ENCODE results near the gene RABGGTB.
"Not testable (repeated sequence)": the region's sequence is repeated elsewhere in the genome, so short reads cannot be mapped to it uniquely, and the experiment has no call there.

GRCh38 chr1:75777812-75778211 lies 8.2 kb upstream of the RABGGTB start:
- TF ChIP-seq POLR2AphosphoS5, CTCF, POLR2A, EP300 (IDR thresholded peaks at IDR 0.05): not testable (repeated sequence)

Data from gastroesophageal sphincter (tissue), 3 donors.